Forelimb muscle (tissue), 1 donor: ENCODE measurements around the gene ARNT2. TPM values are rescaled to one million over a fixed set of nuclear protein-coding genes. Genes with fewer than 3 reads are reported as not detected.

ENCODE experiments used
- DNase-seq: peaks from one replicate; pipeline ENCODE4 v3.0.0-alpha.2; 2013; ENCODE audit warnings: low read depth
- polyA plus RNA-seq: library from polyadenylated mRNA; unstranded; fragments of 120-200 nt; gene quantifications from one replicate; pipeline ENCODE4 v1.2.1, GENCODE V29; 2013; ENCODE audit not compliant: insufficient read length

ARNT2 gene
- polyA plus RNA-seq, 1 donor, result 6.6 TPM

DNA sequence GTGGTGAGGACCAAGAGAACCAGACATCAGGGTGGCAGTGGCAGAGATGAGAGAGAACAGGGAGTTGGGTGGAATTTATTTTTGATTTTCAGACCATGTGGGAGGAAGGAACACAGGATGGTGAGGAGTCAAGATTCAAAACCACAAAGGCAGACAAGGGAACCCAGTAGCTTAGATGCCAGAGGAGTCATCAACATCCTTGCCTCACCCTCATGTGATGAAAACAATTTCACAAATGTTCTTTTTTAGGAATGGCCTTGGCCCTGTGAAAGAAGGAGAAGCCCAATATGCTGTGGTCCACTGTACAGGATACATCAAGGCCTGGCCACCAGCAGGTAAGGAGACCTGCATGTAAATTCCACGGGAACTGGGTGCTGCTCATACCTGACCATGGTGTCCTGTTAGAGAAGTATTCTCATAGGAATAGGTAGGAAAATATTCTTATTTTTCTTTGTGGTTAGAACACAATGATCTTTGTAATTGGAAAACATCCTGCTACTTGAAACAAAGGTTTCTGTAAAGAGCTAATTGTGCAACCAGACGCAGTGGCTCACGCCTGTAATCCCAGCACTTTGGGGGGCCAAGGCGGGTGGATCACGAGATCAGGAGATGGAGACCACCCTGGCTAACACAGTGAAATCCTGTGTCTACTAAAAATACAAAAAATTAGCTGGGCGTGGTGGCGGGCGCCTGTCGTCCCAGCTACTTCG lies 110.0 kb downstream of the ARNT2 start:
- DNase-seq, result no peak

DNA sequence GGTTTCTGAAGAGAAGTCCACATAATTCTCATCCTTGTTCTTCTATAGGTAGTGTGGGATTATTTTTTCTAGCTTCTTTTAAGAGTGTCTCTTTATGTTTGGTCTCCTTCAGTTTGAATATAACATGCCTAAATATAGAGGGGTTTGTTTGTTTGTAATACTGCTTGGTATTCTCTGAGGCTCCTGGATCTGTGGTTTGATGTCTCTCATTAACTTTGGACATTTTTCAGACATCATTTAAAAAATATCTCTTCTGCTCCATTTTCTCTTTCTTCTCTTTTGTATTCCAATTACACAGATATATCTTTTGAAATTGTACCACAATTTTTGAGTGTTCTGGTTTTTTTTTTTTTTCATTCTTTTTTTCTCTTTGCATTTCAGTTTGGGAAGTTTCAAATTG lies 113.1 kb downstream of the ARNT2 start:
- DNase-seq, result no peak

DNA sequence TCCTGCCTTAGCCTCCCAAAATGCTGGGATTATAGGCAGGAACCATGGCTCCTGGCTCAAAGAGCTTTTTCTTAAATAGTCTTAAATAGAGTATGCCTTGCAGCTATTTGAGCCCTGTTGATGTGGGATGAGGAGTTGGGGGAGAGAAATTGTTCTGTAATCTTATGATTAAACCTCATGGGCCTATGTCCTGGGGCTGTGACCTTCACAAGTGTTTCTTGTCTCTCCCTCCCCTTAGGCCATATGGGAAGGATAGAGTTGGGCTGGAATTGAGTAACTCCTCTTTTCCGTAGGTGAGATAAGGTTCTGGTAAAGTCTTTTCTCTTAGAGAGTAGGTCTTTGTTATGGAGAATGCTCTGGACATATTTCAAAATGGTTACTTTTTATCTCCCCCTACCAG lies 114.3 kb downstream of the ARNT2 start:
- DNase-seq, result no peak

DNA sequence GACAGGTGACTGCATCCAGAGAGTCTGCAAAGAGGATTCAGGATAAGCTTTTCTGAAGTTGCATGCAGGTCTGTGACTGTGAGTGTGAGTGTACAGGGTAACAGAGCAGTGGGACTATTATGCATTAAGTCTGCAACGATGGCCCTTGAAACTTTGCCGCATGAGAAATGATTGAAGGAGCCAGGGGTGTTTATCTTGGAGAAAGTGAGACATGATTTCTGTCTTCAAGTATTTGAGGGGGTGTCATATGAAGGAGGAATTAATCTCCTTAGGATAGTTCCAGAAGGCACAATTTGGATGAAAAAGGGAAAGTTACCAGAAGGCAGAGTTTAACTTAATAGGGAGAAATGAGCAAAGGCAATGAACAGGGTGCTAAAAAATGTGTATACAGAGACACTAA lies 119.6 kb downstream of the ARNT2 start:
- no peak for DNase-seq

DNA sequence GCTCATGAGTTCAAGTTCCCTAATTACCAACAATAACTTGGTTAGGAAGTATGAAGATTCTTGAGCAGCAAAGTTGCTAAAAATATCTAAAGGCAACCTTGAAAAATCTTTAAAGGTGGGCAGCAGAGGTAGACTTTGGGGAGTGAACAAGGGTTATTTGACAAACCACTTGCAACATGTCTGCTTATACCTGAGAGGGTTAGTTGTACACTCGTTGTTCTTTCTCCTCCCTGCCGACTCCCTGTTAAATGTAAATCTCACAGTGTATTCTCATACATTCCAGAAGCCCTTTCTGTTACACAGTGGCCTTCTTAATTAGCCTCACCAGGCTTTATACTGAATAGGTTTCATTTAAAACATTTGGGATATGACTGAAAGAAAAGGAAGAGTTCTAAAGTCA lies 121.7 kb downstream of the ARNT2 start:
- DNase-seq, result no peak

DNA sequence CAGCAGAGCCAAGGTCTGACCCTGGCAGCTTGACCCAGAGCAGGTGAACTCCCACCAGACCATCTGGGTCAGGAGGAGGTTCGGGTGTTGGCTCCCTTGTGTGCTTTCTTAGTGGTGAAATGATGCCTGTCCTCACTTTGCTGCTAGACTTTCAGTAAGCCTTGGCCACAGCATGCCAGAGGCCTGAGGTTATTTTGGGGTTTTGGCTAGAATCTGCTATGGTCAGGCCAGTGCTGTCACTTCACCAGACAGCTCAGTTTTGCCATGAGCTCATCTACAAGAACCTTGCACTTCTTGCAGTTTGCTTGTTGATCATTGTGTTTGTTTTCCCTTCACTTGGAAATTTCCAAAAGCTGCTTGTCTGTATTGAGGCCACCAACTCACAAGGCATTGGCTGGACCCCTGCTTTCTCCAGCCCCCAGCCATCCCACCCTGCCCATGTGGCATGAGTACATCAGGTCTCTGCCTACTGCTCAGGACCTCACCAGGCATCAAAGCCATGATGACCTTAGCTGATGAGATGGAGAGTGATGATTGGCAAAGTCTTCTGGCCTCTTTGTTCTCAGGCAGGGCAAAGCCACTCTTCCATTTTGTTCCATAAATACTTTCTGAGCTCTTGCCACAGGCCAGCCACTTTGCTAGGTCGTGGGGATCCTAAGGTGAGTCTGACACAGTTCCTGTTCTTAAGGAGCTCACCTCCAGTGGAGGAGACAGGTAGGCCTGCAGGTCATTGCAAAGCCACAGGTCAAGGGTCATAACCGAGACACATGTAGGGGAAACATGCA lies 122.6 kb downstream of the ARNT2 start:
- DNase-seq, result no peak

DNA sequence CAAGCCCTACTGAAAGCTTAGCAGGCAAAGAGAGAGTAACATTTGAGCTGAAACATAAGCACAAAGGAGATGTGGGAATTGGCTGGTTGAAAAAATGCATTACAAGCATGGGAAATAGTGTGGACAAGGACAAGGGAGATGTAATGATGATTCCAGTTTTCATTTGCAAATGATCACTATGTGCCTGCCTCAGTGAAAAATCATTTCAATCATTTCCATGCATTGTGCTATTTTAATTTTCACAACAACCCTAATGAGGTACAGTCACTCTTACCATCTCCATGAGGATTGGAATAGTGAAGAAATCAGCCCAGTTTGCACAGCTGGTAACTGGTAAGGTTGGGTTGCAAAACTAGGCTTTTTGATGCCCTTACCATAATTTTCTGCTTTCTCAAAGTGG lies 123.2 kb downstream of the ARNT2 start:
- DNase-seq, result no peak

DNA sequence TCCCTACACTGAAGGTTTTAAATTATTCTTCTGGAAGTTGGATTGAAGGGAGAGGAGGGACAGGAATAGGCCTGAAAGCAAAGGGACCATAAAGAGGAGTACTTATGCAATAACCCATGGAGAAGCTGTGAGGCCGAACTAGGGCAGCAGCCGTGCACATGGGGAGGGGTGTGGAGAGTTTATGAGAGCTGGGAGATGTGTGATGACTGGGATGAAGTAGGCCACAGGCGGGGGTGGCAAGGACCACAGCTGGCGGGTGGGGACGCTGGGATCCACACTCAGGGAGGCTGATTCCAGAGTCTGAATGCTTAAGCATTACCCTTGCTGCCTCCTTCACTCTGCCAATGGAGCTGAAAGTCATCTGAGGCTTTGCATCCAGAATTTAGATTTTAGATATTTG lies 123.8 kb downstream of the ARNT2 start:
- no peak for DNase-seq

DNA sequence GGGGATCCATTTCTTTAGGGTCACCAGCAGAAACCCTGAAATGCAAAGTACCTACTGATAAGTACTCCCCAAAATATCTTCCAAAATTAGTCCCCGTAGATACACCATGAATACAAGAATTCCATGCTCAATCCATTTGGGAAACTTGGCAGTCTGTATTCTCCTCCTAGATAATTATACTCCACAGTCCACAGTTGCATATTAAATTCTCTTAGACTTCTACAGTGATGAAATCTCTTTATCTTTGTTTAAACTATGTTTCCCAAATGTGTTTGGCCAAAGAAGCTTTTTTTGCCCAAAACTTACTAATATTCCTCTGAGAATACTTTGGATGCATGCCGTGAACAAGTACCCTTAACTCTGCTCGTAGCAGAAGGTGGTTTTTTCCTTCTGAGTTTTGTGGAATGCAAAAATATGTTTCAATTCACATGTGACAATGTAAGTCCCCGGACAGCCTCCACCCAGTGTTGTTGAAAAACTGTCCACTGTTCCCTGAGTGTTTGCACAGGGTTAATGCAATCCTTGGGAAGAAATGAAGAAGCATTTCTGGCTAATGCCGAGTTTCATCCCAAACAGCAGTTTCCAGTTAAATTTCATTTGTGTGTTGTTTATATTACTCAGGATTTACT lies 126.7 kb downstream of the ARNT2 start:
- no peak for DNase-seq

DNA sequence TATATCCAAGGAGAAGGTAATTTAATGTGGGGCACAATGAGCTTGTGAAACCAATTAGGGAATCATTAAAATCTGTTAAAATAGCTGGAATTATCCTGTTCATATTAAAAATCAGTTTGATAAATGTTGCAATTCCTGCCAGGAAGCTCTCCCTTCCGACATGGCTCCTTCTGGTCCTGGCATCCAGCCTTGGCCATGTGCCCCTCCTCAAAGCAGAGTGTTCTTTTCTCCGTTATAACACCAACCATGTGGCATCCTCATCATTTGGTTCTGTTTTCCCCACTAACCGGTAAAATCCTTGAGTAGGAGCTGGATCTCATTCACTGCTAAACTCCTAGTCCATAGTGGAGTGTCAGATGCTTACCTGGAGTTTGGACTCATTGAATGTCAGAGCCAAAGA lies 127.2 kb downstream of the ARNT2 start:
- no peak for DNase-seq

DNA sequence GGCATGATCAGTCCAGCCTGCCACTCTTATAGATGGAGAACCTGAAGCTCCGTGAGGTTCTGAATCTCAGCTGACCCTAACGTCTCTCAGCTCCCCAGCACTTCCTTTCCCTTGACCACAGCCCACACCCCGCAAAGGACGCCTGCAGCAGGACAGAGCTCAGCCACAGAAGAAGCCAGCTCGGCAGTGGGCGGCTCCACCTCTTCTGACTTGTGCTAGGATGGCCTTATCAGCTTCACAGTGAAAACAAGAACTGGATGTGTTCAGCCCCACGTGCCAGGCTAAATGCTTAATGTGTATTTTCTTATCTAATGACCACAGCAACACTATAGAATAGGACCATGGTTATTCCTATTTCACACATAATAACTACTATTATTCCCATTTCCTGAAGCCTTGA lies 127.6 kb downstream of the ARNT2 start:
- DNase-seq, result no peak

DNA sequence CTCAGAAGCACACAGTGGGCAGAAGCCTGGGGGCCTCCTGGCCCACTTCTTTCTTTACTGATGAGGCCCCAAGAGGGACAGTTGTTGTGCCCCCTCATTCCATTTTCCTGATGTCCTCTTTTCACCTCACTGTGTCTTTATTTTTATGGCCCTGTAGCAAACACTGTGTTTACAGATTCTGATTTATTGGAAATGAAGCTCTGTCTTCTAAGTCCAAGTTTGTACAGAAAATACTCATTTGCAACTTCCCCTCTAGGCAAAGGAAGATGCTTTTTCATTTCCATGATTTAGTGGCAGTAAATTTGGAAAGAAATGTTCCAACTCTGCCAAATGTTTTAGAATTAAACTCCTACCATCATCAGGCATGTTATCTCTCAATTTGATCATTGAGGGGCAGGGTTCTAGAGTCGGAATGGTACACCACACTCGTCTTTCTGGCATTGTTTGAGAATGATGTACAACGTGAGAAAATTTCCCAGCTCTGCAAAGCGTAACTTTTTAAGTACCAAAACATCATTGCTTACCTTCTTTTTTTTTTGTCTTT lies 129.7 kb downstream of the ARNT2 start:
- DNase-seq, result no peak

DNA sequence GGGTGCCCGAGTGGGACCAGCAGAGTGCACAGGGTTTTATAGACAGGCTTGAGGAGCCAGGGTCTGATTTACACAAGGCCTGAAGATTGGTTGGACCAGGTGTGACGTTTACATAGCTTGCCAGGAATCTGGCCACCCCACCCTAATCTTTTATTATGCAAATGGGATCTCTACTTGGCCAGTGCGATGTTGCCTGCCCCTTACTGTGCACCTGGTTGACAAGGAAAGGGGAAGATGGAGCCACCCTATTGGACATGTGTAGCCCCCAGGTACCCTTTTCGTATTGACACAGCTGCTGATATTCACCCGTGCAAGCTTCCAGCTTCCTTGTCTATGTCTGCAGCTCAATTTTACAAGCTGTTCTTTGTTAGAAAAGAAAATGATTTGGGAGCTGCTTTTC lies 132.0 kb downstream of the ARNT2 start:
- no peak for DNase-seq

DNA sequence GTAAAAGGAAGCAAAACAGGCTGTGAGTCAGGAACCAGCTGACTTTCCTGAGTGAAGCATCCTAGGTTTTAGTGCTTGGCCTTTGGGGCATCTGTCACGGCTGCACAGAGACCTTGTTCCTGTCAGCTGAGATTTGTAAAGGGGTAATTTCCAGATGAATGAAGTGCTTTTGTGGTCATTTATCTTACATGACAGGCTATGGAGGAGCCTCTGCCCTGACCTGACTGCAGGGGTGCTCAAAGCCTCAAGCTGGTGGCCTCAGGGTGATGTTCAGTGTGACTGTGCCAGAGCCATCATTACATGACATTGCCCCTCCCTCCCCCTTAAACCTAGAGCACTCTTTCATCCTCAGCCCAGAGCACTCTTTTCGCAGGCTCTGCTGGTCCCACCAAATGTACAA lies 132.5 kb downstream of the ARNT2 start:
- DNase-seq, result no peak

DNA sequence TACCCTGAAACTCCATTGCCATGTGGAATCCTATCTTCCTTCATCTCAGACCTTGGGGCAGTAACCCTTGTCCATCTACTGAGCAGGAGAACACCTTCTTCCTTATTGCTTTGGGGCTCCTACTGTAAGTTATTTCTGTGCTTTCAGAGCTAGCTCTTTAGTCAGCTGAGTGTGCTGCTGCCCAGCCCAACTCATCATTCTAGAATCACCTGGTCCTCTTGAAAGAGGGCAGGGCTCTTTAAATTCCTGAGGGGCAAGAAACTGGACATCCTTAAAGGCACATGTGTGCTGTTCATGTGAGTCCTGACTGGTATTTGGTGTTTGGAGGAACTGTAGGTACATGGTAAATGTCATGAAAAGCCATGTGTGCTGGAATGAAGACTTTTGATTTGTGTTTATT lies 140.9 kb downstream of the ARNT2 start:
- DNase-seq, result no peak

DNA sequence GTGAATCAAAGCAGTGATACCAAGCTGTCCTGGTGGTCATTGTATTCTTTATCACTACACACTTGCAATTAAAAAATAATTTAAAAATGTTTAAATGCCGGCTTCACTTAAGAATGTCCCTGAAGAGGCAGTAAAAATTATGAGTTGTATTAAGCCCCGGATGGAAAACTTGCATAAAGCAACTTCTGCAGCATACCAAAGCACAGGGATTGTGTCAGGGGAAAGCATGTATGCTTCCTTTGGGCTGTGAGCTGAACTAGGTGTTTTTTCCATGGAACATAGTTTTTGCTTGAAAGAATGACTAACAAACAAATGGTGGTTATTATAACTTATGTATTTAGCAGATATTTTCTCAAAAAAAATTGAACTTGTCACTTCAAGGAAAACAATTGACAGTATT lies 143.1 kb downstream of the ARNT2 start:
- DNase-seq, result no peak

DNA sequence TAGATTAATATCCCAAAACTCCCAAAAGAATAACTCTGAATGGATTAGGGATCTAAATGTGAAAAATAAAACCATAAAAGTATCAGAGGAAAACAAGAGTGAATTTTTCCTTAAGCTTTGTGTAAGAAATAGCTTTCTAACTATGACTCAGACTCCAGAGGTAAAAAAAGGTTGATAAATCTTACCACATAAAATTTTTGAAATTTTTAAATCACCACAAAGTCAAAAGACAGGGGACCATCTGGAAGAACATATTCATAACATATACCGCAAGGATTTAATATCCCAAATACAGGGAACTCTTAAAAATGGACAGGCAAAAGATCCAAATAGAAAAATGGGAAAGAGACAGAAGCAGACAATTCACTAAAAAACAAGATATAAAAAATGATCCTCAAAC lies 145.0 kb downstream of the ARNT2 start:
- DNase-seq, result no peak

DNA sequence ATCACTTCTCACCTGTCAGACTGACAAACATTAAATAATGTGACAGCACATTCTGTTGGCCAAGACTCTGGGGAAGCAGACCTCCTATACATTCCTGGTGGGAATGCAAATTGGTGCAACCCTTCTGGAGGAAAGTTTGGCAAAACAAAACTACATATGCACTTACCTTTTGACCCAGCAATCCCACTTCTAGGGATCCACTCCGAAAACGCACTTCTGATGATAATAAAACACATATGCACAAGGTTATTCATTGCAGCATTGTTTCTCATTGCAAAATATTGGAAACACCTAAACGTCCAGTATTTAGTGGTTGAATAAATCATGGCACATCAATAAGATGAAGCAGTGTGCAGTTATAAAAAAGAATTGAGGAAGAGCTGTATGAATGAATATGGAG lies 145.5 kb downstream of the ARNT2 start:
- no peak for DNase-seq

DNA sequence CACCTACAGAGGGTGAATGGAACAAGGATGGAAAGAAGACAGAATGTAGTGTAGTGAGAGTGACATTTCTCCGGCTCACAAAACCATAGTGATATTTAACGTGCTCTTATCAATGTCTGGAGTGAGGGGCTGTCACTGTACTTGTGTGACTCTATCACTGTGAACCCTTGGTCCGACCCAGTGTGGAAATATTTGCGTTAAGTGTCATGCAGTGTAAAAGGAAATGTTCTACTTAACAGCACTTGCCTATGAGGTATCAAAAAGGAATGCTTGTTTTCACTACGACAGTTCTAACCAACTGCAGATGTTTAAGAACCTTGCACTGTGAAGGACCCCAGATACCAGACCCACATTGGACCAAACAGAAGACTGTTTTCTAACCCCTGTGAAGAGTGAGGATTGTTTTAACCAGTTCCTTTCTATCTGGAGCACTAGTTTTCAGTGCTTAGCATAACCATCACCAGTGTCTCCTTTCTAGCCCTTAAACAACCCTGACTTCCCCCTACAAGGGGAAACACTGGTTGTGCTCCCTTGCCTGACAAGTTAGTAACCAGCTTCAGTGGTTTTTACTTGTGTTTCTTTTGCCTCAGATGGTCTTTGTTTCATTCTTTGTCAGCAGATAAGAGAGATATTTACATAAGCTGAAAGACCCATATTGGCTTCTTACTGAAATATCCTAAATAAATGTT lies 146.2 kb downstream of the ARNT2 start:
- DNase-seq, result no peak

DNA sequence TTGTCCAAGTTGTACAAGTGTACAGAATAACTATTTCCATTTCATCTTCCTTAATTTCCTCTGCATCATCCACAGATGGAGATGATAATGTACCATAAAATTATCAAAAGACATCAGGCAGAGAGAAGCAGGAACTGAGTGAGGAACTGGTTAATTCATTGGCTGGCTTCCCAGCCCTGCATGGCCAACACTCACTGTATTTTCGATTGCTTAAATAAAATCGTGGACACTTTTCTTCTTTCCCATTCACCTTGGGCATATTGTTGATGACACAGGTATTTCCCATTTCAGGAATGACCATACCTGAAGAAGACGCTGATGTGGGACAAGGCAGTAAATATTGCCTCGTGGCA lies 146.7 kb downstream of the ARNT2 start:
- no peak for DNase-seq

DNA sequence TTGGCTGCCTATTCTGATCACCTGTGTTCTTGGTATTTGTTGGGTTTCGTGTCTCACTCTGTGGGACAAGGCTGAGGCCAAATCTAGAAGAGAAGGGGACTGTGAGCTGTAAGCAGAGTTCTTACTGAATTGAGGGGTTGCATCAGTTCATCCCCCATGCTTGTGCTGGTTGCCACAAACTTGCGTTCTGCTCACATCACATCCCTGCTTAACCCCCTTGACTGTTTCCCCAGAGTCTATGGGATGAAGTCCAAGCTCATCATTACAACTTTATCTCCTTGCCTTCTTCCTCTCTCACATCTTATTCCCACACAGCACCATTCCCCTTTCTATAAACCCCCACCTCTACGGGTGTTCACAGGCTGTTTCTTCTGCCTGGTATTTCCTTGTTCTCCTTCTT lies 147.2 kb downstream of the ARNT2 start:
- DNase-seq, result no peak

DNA sequence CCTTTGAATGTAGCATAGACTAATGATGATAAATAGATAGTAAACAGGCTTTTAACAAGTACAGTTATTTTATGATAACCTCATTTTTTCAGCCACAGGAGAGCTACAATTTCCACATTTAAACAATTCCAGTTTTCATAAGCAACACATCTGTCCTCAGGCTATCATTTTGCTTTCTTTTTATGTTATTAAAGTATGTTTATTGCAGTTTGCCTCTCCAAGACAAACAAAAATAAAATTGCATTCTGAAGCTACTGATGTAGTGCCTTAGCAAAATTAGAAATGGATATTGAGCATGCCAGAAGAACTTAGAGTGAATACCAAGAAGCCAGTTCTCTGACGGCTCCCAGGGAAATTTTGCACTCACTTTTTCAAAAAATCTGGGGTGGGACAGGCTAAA lies 150.4 kb downstream of the ARNT2 start:
- no peak for DNase-seq
